Esophagus mucosa (tissue), 1 donor: ENCODE results near the gene ARSG. TPM values are rescaled to one million over a fixed set of nuclear protein-coding genes. Genes with fewer than 3 reads are reported as not detected.
A peak's percentile ranks its signal among the peaks of the same experiment; 100 is the strongest.
"Not testable (repeated sequence)": the region's sequence is repeated elsewhere in the genome, so short reads cannot be mapped to it uniquely, and the experiment has no call there.

ENCODE experiments used
- ATAC-seq: fragments of 200-7000 bp; cut with Tn5 transposase; one replicate; pipeline ENCODE4 v1.9.1; 2020
- total RNA-seq: library from RNA; stranded (reverse); gene quantifications from one replicate; pipeline ENCODE4 v1.2.4, GENCODE V29; 2023
- donor health status: DM: yes; HTN: yes; CAD: no.

The ARSG gene
- total RNA-seq, 1 donor from 2014 or later = 6.8 TPM

DNA sequence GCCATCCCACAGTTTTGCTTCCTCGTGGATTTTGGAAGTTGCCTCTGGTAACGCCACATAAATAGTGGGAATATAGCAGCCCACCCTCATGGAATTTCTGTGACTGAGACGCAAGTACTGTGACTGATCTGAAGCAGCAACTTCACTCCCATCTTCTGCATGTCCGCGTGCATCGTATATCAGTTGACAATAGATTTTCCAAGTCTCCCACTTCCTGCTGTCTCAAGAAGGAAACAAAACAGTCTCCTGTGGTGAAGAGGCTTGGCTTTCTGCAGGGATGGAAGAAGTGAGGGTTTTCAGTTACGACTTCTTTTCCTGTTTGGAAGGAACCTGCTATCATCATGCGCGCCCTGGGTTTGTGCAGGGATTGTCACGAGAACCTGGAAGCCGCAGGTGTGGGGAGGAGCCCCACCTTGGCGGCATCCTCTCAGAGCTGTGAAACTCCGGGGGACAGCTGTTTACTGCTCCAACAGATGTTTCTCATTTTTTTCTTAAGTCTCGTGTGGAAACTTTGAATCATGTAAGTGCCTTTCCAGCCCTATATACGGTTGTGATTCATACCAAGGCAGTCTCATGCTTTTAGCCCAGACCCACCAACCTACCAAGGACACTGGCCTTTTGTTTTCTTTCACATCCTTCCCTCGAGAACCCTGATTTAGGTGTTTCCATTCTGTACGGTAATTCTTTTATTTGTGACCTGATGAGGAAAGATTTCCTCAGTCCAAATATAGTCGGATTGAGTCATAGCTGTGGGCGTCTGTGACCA is 108.5 kb downstream of the ARSG start:
- ATAC-seq = peak; percentile 19

DNA sequence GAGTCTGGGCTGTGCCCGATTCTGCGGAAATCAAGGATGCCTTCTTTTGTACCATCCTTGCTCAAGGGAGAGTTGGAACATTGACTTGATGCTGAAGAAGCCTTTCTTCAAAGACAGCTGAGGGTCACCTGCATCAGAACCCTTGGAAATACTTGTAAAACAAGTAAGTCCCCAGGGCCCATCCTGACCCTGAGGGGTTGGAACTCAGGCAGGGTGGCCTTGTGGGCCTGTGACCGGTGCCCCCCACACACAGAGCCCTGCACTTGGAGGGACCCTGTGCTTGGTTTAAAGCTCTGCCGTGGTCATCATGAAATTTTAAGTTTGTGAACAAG is 109.1 kb downstream of the ARSG start:
- ATAC-seq = no peak

DNA sequence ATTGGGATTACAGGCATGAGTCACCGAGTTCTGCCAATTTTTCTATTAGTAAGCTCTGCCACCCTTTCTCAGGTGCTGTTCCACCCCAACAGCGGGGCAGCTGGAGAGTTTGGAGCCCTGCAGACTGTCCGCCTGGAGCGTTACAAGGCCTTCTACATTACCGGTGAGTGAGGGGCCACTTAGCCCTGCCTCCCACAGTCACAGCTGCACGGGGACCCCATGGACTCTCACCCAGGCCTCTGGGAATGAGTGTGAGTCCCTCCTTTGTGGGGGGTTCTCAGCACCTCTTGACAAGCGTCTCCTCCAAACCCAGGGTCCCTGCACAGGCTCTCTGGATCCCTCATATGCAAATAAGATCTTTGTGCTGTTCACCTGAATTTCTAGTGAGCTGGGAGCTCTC is 110.0 kb downstream of the ARSG start:
- no peak for ATAC-seq

DNA sequence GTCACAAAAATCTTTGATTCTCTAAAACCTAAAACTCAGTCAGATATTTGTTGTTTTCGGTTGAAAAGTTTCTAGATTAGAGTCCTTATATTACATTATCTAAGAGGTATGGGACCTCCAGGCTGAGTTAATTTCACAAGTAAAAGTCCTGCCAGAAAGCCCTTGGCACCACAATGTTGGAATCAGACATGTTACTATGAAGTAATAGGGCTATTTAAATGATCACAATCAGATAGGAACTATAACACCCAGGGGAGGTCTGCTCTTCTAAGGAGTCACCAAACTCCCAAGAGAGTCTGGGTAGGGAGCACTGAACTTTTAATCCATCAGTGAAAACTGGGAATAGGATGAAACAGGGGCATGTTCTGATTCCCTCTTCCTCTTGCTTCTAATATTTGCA is 111.8 kb downstream of the ARSG start:
- no peak for ATAC-seq

DNA sequence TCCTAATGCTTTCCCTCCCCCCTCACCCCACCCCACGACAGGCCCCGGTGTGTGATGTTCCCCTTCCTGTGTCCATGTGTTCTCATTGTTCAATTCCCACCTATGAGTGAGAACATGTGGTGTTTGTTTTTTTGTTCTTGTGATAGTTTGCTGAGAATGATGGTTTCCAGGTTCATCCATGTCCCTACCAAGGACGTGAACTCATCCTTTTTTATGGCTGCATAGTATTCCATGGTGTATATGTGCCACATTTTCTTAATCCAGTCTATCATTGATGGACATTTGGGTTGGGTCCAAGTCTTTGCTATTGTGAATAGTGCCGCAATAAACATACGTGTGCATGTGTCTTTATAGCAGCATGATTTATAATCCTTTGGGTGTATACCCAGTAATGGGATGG is 112.5 kb downstream of the ARSG start:
- not testable (repeated sequence) for ATAC-seq

DNA sequence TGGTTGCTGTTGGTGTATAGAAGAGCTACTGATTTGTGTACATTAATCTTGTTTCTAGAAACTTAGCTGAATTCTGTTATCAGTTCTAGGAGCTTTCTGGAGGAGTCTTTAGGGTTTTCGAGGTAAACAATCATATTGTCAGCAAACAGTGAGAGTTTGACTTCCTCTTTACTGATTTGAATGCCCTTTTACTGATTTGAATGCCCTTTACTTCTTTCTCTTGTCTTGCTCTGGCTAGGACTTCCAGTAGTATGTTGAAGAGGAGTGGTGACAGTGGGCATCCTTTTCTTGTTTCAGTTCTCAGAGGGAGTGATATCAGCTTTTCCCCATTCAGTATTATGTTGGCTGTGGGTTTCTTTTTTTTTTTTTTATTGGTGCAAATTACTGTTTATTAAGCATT is 116.4 kb downstream of the ARSG start:
- ATAC-seq = not testable (repeated sequence)

DNA sequence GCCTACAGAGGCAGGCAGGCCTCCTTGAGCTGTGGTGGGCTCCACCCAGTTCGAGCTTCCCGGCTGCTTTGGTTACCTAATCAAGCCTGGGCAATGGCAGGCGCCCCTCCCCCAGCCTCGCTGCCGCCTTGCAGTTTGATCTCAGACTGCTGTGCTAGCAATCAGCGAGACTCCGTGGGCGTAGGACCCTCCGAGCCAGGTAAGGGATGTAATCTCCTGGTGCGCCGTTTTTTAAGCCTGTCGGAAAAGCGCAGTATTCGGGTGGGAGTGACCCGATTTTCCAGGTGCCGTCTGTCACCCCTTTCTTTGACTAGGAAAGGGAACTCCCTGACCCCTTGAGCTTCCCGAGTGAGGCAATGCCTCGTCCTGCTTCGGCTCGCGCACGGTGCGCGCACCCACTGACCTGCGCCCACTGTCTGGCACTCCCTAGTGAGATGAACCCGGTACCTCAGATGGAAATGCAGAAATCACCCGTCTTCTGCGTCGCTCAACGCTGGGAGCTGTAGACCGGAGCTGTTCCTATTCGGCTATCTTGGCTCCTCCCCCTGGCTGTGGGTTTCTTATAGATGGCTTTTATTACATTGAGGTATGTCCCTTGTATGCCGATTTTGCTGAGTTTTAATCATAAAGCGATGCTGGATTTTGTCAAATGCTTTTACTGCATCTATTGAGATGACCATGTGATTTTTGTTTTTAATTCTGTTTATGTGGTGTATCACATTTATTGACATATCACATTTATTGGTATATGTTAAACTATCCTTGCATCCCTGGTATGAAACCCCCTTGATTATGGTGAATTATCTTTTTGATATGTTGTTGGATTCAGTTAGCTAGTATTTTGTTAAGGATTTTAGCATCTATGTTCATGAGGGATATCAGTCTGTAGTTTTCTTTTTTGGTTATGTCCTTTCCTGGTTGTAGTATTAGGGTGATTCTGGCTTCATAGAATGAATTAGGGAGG is 122.6 kb downstream of the ARSG start:
- not testable (repeated sequence) for ATAC-seq

DNA sequence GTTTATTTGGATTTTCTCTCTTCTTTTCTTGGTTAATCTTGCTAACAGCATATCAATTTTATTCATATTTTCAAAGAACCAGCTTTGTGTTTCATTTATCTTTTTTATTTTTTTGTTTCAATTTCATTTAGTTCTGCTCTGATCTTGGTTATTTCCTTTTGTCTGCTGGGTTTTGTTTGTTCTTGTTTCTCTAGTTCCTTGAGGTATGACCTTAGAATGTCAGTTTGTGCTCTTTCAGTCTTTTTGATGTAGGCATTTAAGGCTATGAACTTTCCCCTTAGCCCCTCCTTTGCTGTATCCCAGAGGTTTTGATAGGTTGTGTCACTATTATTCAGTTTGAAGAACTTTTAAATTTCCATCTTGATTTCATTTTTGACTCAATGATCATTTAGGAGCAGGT is 123.6 kb downstream of the ARSG start:
- not testable (repeated sequence) for ATAC-seq

DNA sequence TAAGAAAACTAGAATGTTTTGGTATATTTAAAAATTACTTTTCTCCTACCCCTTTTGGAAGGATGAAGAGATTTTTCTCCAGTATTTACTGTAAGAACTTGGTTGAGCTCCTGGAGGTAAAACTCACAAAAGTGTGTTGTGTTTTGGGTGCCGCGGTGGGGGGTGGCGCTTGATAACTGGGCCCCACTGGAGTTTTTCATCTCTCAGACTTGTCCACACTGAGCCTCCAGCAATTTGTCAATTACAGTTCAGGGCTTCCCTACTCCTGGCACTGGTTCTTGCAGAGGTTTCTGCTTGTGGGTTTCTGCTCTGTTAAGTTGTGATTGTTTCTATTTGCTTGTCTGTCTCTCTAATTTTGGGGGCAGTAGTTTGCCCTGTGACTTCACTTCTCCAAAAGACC is 126.0 kb downstream of the ARSG start:
- ATAC-seq = no peak

DNA sequence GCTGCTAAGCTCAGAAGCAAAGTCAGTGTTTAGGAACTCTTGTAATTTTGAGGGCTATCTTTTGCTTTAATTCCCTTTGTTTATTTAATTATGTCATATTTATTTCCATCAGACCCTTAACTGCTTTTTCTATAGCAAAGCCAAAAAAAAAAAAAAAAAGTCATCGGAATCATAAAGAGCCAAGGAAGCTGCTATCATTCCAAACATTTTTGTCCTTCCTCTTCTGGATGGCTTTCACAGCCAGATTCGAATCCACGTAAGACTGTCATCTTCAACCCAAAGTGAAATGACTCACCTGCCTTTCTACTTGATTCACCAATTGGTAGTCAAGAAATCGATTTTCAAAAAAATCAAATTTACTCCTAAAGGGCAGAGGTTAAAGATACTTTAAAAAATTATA is 127.6 kb downstream of the ARSG start:
- no peak for ATAC-seq

DNA sequence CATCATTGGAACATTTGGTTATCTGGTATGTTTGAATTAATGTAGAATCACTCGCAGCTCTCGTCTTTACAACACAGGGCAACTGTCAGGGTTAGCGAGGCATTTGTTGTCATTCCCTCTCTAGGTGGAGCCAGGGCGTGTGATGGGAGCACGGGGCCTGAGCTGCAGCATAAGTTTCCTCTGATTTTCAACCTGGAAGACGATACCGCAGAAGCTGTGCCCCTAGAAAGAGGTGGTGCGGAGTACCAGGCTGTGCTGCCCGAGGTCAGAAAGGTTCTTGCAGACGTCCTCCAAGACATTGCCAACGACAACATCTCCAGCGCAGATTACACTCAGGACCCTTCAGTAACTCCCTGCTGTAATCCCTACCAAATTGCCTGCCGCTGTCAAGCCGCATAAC is 128.8 kb downstream of the ARSG start:
- ATAC-seq = no peak

DNA sequence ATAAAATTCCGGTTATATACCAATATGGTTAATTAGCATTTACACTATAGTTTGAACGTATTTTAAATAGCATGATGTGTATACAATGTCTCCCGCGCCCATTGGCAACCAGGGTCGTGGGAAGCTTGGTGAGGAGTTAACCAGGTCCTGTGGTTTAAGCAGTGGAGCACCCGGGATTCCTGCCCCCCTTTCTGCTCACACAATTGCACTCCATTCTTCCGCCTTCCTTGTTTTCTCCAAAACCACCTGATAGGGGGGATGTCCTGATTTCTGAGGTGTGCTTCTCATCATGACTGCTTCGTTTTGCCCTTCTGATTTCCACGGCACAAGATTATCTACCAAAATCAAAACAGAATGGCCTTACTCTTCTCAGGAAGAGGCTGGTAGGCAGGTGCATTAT is 130.2 kb downstream of the ARSG start:
- no peak for ATAC-seq

DNA sequence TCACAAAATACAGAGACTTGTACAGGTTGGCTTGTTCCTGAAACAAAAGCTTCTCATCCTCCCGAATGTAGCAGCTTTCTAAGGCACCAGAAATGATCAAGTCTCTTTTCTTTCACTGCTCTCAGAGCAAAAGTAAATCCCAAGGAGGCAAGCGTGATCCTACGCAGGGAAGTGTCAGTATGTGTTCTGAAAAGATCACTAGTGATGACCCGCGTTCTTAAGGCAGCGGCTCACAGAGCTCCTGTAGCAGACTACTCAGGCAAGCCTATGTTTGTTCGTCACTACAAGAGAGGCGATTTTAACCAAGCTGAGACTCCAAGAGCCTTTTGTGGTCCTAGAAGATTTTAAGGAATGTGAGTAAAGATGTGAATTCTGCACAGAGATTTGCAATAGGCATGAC is 131.5 kb downstream of the ARSG start:
- ATAC-seq = no peak

DNA sequence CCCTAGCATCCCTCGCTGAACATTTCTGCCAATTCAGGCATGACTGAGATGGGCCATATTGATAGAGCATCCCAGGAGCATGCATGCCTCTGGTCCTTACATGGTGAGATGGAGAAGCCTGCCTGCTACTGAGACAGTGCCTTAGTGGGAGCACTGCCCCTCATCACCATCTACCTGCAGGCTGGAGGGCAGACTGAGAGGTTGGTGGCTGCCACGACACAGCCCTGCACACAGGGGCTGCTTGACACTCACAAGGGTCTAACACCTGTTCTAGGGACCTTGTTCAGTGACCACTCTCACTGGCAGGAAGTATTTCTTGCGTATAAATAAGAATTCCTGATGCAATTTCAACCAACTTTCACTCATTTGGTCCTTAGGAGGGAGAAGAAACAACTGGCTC is 132.0 kb downstream of the ARSG start:
- no peak for ATAC-seq

DNA sequence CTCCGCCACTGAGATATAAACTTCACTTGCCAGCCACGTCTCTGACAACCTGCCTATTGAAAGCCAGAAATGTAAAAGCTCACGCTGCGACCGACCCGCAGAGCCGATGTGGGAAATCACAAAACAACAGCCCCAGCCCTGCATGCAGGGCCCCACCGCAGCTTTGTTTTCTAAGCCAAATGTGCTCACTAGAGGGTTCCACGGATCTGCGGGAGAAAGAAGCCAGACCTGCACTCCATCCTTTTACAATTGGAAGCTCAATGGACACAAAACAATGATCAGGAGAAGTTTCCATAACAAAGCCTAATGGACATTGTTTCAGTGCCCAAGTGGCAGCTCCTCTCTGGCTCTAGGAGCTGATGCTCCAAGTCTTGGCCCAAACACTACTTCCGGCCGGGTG is 132.9 kb downstream of the ARSG start:
- ATAC-seq = no peak

DNA sequence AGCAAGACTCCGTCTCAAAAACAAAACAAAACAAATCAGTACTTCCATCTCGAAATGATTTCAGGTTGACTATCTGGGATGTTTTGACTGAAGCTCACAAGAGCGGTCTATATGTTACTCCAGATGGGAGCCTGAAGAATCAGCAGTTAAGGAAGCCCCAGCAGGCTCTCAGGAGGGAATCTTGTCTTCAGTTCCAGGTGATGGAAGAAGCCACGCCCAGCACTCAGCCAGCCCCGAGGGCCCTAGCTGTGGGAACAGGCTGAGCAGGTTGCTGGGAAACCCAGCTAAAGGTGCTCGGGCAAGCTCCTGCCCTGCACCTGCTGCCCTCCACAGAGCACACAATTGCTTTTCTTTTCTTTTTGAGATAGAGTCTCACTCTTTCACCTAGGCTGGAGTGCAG is 133.6 kb downstream of the ARSG start:
- ATAC-seq = peak; percentile 88

DNA sequence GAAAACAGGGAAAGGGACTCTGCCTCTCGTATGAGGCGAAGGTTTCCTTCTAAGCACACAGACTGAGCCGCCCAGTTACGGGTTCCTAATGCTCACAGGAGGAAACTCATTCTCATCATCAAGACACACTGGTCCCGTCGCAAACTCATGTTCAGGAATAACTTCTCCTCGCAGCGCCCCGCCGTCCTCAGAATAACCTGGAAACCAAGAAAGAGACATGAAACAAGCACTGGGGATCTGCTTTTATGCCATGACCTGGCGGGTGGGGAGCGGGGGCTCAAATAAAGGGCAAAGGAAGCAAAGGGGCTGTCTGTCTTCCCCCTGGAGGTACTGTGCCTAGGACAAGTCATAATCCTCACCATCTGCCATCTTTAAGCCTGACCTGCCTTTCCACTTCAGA is 134.7 kb downstream of the ARSG start:
- ATAC-seq = no peak

DNA sequence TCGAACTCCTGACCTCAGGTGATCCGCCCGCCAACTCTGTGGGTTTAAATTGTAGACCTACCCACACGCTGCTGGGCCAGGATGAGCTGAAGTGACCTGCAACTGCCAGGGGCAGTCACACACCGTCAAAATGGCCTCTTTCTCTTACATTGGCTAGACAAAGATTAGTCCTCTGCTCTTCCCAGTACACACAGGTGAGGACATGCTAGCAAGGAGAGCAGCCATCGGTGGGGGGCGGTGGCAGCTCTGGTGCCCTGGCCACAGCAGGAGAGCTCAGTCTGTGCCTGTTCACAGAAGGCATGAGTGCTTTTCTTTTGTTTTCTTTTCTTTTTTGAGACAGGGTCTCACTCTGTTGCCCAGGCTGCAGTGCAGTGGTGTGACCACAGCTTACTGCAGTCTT is 136.3 kb downstream of the ARSG start:
- ATAC-seq = no peak

DNA sequence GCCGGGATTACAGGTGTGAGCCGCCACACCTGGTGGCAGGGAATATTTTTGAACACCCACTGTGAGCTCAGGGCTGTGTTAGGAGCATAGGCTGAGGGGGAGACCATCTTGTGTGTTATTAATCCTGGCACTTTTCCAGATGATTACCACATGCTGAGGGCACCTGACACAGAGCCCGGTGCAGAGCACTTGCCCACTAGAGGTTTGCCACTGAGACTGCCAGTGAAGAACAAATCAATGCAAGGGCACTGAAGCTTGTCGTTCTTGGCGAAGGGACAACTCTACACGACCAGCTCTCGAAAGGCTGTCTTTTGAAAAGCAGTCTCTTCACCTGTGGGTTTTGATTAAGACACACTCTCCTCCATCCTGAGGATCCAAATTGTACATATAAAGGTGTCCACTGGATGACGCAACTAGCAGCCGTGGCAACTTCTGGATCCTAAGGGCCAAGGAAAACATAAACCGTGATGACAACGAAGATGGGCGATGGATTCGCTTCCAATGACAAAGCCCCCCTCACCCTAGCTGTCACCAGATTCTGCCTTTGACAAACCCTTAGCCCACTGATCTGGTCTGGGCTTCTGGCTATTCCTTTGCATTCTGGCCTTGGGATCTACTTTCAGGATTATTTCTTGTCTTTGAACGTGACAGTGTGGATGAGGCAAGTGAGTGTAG is 137.3 kb downstream of the ARSG start:
- no peak for ATAC-seq

DNA sequence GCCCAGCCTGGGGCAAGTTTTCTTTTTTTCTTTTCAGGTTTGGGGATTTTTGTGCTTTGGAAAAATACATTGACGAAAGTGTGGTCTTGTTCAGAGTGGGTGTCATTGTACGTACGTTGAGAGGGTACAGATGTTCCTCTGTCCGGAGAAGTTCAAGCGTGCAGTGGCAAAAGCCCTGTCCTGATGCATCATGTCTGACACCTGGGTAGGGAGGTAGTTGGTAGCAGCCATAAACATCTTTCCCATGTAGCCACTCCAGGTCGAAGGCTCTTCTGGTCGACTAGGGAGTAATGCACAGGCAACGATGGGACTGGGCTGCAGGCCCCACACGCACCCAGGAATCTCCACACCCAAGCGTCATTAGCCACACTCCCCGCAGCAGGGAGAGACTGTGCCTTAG is 138.6 kb downstream of the ARSG start:
- ATAC-seq = no peak

DNA sequence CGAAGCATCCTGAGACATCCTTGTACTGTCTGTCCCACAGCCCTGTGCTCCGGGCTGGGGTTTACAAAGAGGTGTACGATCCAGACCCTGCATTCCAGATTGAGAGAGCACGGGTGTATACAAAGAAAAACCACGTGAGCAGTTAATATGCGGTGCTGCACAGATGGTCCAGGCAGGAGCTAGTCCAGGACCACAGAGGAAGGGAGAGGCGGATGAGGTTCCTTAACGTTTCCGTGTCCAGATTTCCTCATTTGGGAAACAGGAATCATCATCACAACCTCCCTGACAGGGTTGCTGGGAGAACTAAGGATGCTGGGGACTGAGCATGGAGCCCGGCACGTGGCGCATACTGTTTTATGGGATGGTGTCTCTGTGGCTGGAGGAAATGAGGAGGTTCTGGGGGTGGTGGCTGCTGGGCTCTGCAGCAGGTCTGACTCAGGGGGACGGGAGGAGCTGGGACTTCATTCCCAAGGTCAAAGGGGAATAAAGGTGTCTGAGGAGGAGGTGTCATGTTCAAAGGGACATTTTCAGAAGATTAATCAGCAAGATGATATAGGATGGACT is 139.8 kb downstream of the ARSG start:
- ATAC-seq = no peak

DNA sequence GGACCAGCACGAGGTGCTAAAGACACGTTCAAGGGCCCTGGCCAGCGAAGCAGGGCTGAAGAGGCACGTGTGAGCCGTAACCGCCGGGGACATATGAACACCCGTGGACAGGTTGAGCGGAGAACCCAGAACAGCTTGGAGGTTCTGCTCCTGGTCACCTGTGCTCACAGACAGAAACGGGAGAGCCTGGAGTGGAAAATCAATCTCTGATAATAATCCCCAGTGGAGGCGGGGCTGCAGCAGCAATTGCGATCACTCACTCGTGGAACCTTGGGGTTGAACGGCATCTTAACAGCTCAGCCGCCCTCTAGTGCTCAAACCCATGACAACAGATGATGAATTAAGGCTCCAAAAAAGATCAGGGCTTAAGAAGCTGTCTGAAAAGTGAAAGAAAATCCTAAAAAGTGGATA is 140.4 kb downstream of the ARSG start:
- no peak for ATAC-seq
